MM.1S (cell line): ENCODE results near the gene EDC3.

ENCODE experiments used
- EZH2 ChIP-seq: fragments of 300-600 bp; sonication (generic); optimal IDR thresholded peaks from 2 replicates; pipeline ENCODE3; 2017; ENCODE audit warnings: low read depth, mild to moderate bottlenecking, antibody characterized with exemption, low read length, mixed read lengths
- EZH2phosphoT487 ChIP-seq: fragments of 300-600 bp; sonication (generic); IDR thresholded peaks from 2 replicates; pipeline ENCODE4 v1.6.1; 2018; ENCODE audit warnings: antibody characterized with exemption, low read length
- TF ChIP-seq, protein P1 (sequence below): fragments of 300-600 bp; sonication (generic); IDR thresholded peaks from 2 replicates; pipeline ENCODE4 v1.5.1; 2016; ENCODE audit warnings: antibody characterized with exemption, low read length, mixed read lengths

DNA sequence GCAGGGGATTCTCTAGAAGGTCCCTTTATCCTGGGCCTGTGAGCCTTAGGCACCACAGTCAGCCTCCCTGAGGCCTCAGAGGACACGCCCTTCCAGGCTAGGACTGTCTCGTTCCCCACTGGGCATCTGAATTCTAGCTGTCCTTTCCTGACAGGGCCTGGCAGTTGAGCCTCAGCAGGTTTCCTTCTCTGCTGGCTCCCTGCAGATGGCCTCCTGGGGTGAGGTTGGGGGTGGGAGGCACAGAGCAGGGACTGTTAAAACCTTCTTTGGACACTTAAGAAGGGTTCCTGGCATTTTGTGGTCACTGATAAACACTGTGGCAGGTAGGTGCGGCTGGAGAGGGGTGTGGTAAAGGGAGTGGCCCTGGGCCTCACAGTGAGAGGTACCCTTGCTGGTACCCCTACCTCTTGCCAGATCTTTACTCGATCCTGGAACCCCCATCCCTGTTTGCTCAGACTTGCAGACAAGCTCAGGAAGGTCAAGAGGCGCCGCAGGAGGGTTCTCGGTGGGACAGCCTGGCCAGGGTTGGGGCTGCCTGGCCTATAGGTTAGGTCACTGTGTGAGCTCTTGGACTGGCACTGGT lies 71.7 kb downstream of the EDC3 start:
- TF ChIP-seq, protein P1, sequence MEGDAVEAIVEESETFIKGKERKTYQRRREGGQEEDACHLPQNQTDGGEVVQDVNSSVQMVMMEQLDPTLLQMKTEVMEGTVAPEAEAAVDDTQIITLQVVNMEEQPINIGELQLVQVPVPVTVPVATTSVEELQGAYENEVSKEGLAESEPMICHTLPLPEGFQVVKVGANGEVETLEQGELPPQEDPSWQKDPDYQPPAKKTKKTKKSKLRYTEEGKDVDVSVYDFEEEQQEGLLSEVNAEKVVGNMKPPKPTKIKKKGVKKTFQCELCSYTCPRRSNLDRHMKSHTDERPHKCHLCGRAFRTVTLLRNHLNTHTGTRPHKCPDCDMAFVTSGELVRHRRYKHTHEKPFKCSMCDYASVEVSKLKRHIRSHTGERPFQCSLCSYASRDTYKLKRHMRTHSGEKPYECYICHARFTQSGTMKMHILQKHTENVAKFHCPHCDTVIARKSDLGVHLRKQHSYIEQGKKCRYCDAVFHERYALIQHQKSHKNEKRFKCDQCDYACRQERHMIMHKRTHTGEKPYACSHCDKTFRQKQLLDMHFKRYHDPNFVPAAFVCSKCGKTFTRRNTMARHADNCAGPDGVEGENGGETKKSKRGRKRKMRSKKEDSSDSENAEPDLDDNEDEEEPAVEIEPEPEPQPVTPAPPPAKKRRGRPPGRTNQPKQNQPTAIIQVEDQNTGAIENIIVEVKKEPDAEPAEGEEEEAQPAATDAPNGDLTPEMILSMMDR: no peak
- TF ChIP-seq EZH2 (no peak), EZH2phosphoT487 (no peak)
